GM20000 (cell line): ENCODE results near the gene PLEKHA8.

ENCODE experiments used
- DNase-seq: peaks from one replicate; pipeline ENCODE4 v3.0.0; 2012; ENCODE audit warnings: low spot score
- TF ChIP-seq, protein P1 (sequence below): IDR thresholded peaks from 2 replicates; pipeline ENCODE4 v1.5.1; 2012; ENCODE audit warnings: mild to moderate bottlenecking, control low read depth; ENCODE audit errors: extremely low read depth, missing control alignments

Gene PLEKHA8

DNA sequence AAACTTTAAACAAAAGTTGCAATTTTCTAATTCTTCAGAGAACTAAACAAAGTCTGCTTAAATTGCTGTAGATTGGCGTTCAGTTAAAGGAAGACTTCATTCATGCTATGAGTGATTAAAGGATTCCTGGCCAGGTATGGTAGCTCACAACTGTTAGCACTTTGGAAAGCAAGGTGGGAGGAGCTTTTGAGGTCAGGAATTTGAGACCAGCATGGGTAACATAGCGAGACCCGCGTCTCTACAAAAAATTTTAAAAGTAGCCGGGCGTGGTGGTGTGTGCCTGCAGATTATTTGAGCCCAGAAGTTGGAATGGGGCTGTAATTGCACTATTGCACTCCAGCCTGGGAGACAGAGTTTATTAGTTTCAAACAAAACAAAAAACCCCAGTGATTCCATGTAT, 25.1 kb upstream of the PLEKHA8 start:
- TF ChIP-seq, protein P1, sequence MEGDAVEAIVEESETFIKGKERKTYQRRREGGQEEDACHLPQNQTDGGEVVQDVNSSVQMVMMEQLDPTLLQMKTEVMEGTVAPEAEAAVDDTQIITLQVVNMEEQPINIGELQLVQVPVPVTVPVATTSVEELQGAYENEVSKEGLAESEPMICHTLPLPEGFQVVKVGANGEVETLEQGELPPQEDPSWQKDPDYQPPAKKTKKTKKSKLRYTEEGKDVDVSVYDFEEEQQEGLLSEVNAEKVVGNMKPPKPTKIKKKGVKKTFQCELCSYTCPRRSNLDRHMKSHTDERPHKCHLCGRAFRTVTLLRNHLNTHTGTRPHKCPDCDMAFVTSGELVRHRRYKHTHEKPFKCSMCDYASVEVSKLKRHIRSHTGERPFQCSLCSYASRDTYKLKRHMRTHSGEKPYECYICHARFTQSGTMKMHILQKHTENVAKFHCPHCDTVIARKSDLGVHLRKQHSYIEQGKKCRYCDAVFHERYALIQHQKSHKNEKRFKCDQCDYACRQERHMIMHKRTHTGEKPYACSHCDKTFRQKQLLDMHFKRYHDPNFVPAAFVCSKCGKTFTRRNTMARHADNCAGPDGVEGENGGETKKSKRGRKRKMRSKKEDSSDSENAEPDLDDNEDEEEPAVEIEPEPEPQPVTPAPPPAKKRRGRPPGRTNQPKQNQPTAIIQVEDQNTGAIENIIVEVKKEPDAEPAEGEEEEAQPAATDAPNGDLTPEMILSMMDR, result no peak
- DNase-seq, result no peak

DNA sequence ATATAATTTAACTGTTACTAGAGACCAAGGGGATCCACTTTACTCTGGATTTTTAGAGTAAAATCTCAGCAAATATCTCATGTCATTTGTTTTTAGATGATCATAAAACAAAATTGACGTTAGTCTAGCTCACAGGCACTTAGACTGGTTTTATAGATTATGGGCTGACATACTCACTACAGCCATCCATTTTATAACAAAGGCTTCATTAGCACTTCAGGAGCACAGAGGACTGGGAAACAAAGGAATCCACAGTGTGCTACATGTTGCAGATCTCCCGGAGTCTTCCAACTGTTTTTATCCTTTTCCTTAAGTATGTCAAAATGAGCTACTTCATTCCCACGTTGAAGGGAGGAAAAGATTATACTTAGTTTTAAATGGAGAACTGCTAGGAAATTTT, 22.7 kb upstream of the PLEKHA8 start:
- DNase-seq, result no peak
- TF ChIP-seq, protein P1, result no peak

DNA sequence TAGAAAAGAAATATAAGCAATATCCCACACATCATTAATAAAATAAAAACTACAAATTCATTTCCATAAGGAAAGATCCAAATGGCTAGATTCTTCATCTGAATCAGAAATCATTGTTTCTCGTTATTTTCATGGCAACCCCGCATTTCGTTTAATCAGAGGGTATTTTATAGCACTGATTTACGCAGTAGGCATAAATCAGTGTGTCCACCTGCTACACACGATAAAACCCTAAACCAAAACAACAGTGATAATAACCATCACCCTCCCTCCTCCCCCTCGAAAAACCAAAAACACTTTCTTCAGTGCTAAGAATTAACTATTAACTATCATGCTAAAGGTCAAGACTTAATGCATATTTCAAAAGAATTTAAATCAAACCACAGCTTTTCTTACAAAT, 18.2 kb upstream of the PLEKHA8 start:
- TF ChIP-seq, protein P1, result no peak
- no peak for DNase-seq

DNA sequence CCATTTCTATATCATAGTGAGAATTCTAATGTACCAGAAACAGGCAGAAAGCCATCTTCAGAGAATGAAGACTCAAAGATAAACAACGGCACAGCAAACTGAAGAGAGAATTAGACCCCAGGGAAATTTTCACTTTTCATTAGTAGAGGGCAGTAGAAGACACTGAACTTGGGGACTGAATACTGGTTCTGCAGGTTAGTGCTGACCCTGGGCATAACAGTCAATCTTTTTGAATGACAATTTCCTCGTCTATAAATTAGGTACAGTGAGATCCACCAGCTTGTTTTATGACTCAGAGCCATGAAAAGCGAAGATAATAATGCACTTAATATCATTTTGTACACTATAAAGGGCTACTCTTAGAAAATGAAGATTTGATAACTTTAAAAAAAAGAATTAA, 15.5 kb upstream of the PLEKHA8 start:
- DNase-seq, result no peak

DNA sequence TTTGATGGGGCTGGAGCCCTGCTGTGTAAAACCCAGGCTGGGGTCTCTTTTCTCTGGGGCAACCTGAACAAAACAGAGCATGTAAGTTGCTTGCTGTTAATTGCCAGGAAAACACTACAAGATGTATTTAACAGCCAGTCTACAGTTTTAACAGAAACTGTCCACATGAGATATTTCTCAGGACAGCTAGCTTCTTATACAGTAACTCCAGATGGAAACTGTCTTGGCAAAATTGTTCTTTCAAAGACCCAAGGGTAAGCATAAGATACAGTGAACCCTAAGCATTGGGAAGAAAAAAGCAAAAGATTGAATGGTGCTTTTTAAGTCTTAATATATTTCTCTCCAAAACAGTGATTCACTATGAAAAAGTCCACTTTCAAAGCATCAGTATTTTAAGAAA, 9.8 kb upstream of the PLEKHA8 start:
- no peak for DNase-seq
- TF ChIP-seq, protein P1, result no peak

More for the DNA sequence above, 15.5 kb upstream of the PLEKHA8 start:
- TF ChIP-seq, protein P1, result no peak

DNA sequence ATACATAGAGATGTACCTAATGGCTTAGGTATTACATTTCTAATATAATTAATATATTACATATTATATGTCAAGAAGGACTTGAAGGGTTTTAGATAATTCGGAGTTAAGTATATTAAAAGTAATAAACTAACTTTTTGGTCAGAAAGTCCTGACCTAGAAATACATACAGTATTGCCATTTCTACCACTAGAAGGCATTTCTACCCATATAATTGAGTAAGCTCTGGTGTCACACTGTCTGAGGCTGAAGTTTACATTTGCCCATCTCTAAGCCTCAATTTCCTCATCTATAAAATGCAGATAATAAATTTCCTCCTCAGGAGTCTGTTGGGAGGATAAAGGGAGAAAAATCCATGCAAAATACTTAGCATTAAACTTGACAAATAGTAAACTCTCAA, 8.8 kb upstream of the PLEKHA8 start:
- no peak for DNase-seq
- TF ChIP-seq, protein P1, result no peak

DNA sequence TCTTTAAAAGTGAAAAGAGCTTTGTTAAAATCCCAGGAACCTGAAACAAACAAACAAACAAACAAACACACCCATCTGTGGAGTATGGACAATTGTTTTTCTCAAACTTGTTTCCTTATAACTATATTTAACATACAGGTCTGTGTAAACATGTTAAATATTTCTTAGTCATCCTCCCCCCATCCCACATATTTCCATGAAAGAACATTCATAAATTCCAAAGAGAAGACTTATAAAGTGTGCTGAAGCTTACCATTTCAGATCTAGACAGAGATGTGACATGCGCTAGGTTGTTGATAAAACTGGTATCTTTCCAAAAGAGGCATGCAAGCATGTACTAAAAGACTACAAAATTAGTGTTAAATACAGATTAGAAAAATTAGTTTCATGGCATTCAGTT, 8.3 kb upstream of the PLEKHA8 start:
- TF ChIP-seq, protein P1, result no peak
- DNase-seq, result no peak
